Endothelial cell of umbilical vein (primary cell): Measurements from ENCODE around the gene MYH15. TPM values are rescaled to one million over a fixed set of nuclear protein-coding genes. Genes with fewer than 3 reads are reported as not detected.

ENCODE experiments used
- BruUV-seq: library from RNA; stranded (reverse); fragments of 400-500 nt; replicated peaks from 2 replicates; lab custom pipeline; 2021; lab: Mats Ljungman, UMichigan
- CTCF ChIA-PET: fragments of 300-600, 350-600 bp; sonication (Branson Sonifier 250); formaldehyde crosslinking; loops from one replicate; lab custom pipeline; 2021; ENCODE audit warnings: antibody characterized with exemption, inconsistent platforms; lab: Charles Lee
- POLR2A ChIA-PET: fragments of 300-600, 350-600 bp; sonication (Branson Sonifier 250); formaldehyde crosslinking; loops from one replicate; lab custom pipeline; 2021; ENCODE audit warnings: antibody characterized with exemption, inconsistent platforms; lab: Charles Lee
- DNase-seq: peaks from one replicate; pipeline ENCODE4 v3.0.0-alpha.2; 2011; ENCODE audit warnings: low read depth, low spot score
- FAIRE-seq: peaks from 2 replicates; lab custom pipeline; 2011; peaks lifted over from hg19 to GRCh38; lab: Jason Lieb, UNC
- H2AFZ ChIP-seq: 2 replicates; pipeline ENCODE4 v1.6.0; 2012; ENCODE audit warnings: low read depth, low read length, control low read depth, inconsistent platforms
- H3K27ac ChIP-seq: 2 replicates; pipeline ENCODE4 v1.5.1; 2011; ENCODE audit warnings: low read depth, mild to moderate bottlenecking, control low read depth, low read length, moderate library complexity; ENCODE audit not compliant: insufficient read depth
- H3K27me3 ChIP-seq, 2 experiments: 2 replicates each; pipeline versions ENCODE4 v1.6.0 to v1.6.1; 2011; ENCODE audit warnings: low read length in 2 of 2, mixed read lengths in 1 of 2; ENCODE audit not compliant: control insufficient read depth in 2 of 2, insufficient read depth in 2 of 2
- H3K36me3 ChIP-seq, 2 experiments: 2 replicates in 1 of 2; 3 replicates in 1 of 2; pipeline ENCODE4 v1.5.1; 2011; ENCODE audit warnings: low read length in 2 of 2, mild to moderate bottlenecking in 1 of 2, moderate library complexity in 1 of 2; ENCODE audit not compliant: control insufficient read depth in 2 of 2, insufficient read depth in 2 of 2; ENCODE audit errors: extremely low read depth in 1 of 2
- H3K4me1 ChIP-seq: 3 replicates; pipeline ENCODE4 v1.5.1; 2011; ENCODE audit warnings: mild to moderate bottlenecking, low read length; ENCODE audit not compliant: control insufficient read depth, insufficient read depth; ENCODE audit errors: extremely low read depth
- H3K4me2 ChIP-seq: 2 replicates; pipeline ENCODE4 v1.6.1; 2011; ENCODE audit warnings: low read length, control low read depth, mixed read lengths; ENCODE audit not compliant: insufficient read depth
- H3K4me3 ChIP-seq, 3 experiments: fragments of 200-600 bp in 1 of 3; sonication (generic), shearing (Covaris generic) in 1 of 3; replicated peaks in 1 of 3; 2 replicates each; pipeline ENCODE4 v1.5.1; 2011 to 2016; ENCODE audit warnings: control low read depth in 3 of 3, low read length in 3 of 3, mild to moderate bottlenecking in 2 of 3, inconsistent platforms in 1 of 3, low read depth in 1 of 3, moderate library complexity in 1 of 3; ENCODE audit not compliant: insufficient read depth in 1 of 3
- H3K79me2 ChIP-seq: 2 replicates; pipeline ENCODE4 v1.6.0; 2012; ENCODE audit warnings: low read length, inconsistent platforms; ENCODE audit not compliant: control insufficient read depth, insufficient read depth
- H3K9ac ChIP-seq: replicated peaks from 2 replicates; pipeline ENCODE3; 2011; ENCODE audit warnings: low read length, control low read depth; ENCODE audit not compliant: insufficient read depth; ENCODE audit errors: extremely low read depth
- H3K9me1 ChIP-seq: replicated peaks from 3 replicates; pipeline ENCODE4 v1.6.0; 2011; ENCODE audit warnings: mild to moderate bottlenecking, low read length; ENCODE audit not compliant: control insufficient read depth, insufficient read depth; ENCODE audit errors: extremely low read depth
- H3K9me3 ChIP-seq: replicated peaks from 2 replicates; pipeline ENCODE4 v1.5.1; 2012; ENCODE audit warnings: low read length, inconsistent platforms; ENCODE audit not compliant: control insufficient read depth, insufficient read depth
- H4K20me1 ChIP-seq: replicated peaks from 2 replicates; pipeline ENCODE3; 2011; ENCODE audit warnings: mild to moderate bottlenecking, low read length; ENCODE audit not compliant: control insufficient read depth, insufficient read depth; ENCODE audit errors: extremely low read depth
- CTCF ChIP-seq, 2 donors: IDR thresholded peaks; 1 replicate in 1 of 2; 2 replicates in 1 of 2; pipeline ENCODE4 v1.5.1; 2011; ENCODE audit warnings: low read length in 2 of 2, mild to moderate bottlenecking in 2 of 2, moderate library complexity in 2 of 2, control low read depth in 1 of 2, inconsistent platforms in 1 of 2, low read depth in 1 of 2; ENCODE audit not compliant: insufficient read depth in 1 of 2; ENCODE audit errors: extremely low read depth in 1 of 2
- EZH2 ChIP-seq: IDR thresholded peaks from 2 replicates; pipeline ENCODE4 v1.6.1; 2012; ENCODE audit warnings: borderline replicate concordance, low read depth, mild to moderate bottlenecking, moderate library complexity, low read length, inconsistent platforms; ENCODE audit not compliant: severe bottlenecking
- FOS ChIP-seq: IDR thresholded peaks from 2 replicates; pipeline ENCODE4 v1.6.1; 2011; ENCODE audit warnings: mild to moderate bottlenecking, low read length, moderate library complexity, borderline replicate concordance; ENCODE audit not compliant: insufficient read depth
- GATA2 ChIP-seq: IDR thresholded peaks from 2 replicates; pipeline ENCODE4 v1.7.0; 2011; ENCODE audit warnings: low read depth, mild to moderate bottlenecking, moderate library complexity, mixed read lengths, low read length; ENCODE audit not compliant: insufficient read length, insufficient read depth
- JUN ChIP-seq: IDR thresholded peaks from 2 replicates; pipeline ENCODE4 v1.6.1; 2011; ENCODE audit warnings: borderline replicate concordance, low read depth; ENCODE audit not compliant: insufficient read length, insufficient read depth
- MAX ChIP-seq: IDR thresholded peaks from 2 replicates; pipeline ENCODE4 v1.6.1; 2011; ENCODE audit not compliant: insufficient read depth, insufficient read length
- MYC ChIP-seq: IDR thresholded peaks from one replicate; pipeline ENCODE4 v1.6.1; 2011; ENCODE audit warnings: mild to moderate bottlenecking, low read depth, low read length
- POLR2A ChIP-seq: IDR thresholded peaks from 2 replicates; pipeline ENCODE4 v1.6.1; 2012; ENCODE audit warnings: low read depth, mild to moderate bottlenecking, control low read depth, low read length
- POLR2AphosphoS5 ChIP-seq: IDR thresholded peaks from 2 replicates; pipeline ENCODE4 v1.6.1; 2012; ENCODE audit warnings: low read depth, mild to moderate bottlenecking, control low read depth, low read length, moderate library complexity; ENCODE audit not compliant: insufficient read depth
- dilution Hi-C: fragments of 300-500 bp; cut with MboI; formaldehyde crosslinking; loops from one replicate; pipeline ENCODE4 v1.15.0; 2019; ENCODE audit warnings: low sequenced_read_pairs; ENCODE audit not compliant: extremely low pct_ligation_motif_present
- intact Hi-C: fragments of 100-400 bp; cut with micrococcal nuclease; formaldehyde crosslinking; loops from one replicate; pipeline ENCODE4 v1.10.0; 2022
- polyA plus RNA-seq, 4 experiments: library from polyadenylated mRNA; depleted of rRNA in 3 of 4; stranded (reverse) in 3 of 4; unstranded in 1 of 4; fragments of >200 nt; gene quantifications; 2 replicates each; pipeline versions ENCODE4 v1.2.1 to v1.2.3, GENCODE V29; 2011 to 2012; ENCODE audit warnings: missing spikeins in 1 of 4
- total RNA-seq: library from RNA; stranded (reverse); gene quantifications from 2 replicates; pipeline ENCODE4 v1.2.3, GENCODE V29; 2021

Gene MYH15
- total and polyA plus RNA-seq, 2 donors (not counting 3 experiments of a cell fraction or from before 2014, with no cell fraction given), result 0.27 TPM; not detected in 1

- no peak for DNase-seq
- POLR2A ChIA-PET, result no interaction called here
- Histone ChIP-seq H3K36me3 (no peaks in the 10 kb centered on the region), H3K9me3 (no peaks in the 10 kb centered on the region), H3K27ac (no peak overlapping the region), H3K4me2 (no peak overlapping the region), H3K79me2 (no peaks in the 10 kb centered on the region), H3K4me3 (no peak overlapping the region), H4K20me1 (no peaks in the 10 kb centered on the region), H2AFZ (no peak overlapping the region), H3K9me1 (no peaks in the 10 kb centered on the region), H3K27me3 (no peaks in the 10 kb centered on the region), H3K4me1 (no peaks in the 10 kb centered on the region), H3K9ac (no peak overlapping the region)
- no TSS peak for BruUV-seq
- TF ChIP-seq MYC (no peak), EZH2 (no peak), CTCF (IDR thresholded peaks at IDR 0.05; ENCODE audit: extremely low read depth in 1 of 2, insufficient read depth in 1 of 2, low read depth in 1 of 2, low read length in 2 of 2) (no peak), JUN (no peak), POLR2A (no peak), GATA2 (no peak), FOS (no peak), POLR2AphosphoS5 (no peak), MAX (no peak)
- dilution Hi-C loops (no loop called here), intact Hi-C loops (loop anchor here (1.0 kb wide), 3 partner anchors 247 to 468 kb away; no protein-coding TSS in a partner anchor)
- CTCF ChIA-PET, result interaction anchor here (1.0 to 3.5 kb wide), 13 partner anchors 14 to 1170 kb away, joined by 3 to 30 read pairs (median 3); no protein-coding TSS in a partner anchor
- no peak for FAIRE-seq
These were observed 104.2 kb downstream of the MYH15 start for GRCh38 chr3:108406063-108406660.
